Stimulated activated CD4-positive, alpha-beta T cell treated with anti-CD3 and anti-CD28 coated beads, Interleukin-4, amount 100 ng/mL, for 48 hours (primary cell): ENCODE data around the gene GRIK1.

ENCODE experiments used
- DNase-seq, 2 donors: peaks; one replicate each; pipeline ENCODE4 v3.0.0-alpha.2; 2020; ENCODE audit warnings: low read depth in 2 of 2

The GRIK1 gene

GRCh38 chr21:29909571-29909970 lies 30.2 kb downstream of the GRIK1 start:
- no peak for DNase-seq

DNA sequence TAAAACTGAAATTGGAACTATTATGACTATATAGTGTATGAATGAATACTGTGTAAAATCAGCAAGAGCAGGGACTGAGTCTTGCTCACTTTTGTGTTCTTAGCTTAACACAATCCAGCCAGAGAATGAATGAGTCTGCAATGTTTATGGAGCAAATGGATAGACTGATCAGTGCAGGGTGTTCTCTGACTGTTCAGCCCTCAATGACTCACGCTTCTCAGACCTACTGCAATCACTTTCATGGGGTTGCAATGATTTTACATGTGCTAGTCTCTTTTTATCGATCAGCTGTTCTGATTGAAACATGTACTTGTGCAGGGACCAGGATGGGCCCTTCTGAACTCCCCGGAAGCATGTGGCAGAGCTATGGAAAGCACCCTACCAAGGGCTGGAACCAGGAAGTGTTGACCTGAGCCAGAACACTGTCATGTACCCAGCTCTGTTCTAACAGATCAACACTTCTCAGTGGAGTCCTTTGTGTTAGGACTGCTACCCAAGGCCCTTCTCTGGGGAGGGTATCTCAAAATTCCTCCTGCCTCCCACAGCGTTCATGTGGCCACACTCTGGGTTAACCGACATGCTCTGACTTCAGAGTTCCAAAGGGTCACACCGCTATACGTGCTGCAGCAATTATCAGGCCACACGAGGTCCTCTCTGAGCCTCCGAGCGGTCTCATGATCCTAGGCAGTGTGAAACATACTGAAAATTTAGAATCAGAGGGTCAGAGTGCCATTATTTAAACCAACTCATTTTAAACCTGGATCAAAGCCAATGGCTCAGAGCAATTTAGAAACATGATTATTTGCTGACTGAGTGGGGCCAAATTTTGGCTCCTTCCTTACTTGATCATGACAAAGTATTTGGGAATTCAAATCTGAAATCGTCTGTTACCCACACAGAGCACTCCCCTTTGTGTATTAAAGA lies 35.2 kb downstream of the GRIK1 start:
- DNase-seq: no peak

DNA sequence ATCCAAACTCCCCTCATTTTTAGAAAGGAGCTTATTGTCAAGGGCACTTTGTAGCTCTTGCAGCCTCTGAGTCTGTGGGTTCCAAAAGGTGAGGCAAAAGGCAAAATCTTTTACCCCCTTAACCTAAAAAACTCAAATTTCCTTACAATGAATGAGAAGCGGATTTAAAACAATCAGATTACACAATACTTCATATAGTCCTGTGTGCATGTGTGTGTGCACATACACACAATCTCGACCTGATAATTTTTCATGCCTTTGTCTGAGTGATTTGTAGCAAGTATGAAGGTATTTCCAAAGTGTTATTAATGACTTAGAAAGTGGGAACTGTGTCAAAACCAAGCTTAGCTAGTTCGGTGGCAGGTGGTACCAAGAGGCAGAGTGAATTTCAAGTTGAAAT lies 42.9 kb downstream of the GRIK1 start:
- DNase-seq: no peak

DNA sequence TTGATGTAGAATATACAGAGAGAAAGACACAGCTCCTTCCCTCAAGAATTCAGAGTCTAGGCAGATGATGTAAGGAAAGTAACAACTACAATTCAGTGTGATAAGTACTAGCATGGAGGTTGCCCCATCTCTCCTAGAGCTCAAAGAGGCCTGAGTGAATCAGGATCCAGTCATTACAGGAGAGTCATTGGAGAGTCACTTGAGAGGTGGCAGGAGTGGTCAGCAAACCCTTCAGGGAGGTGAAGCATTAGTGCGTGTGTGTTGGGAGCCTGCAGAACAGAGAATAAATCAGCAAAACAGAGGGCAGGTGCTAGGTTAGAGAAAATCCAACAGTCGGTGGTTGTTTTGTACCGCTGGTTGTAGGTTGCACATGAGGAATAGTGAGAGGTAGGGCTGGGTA lies 46.1 kb downstream of the GRIK1 start:
- DNase-seq: no peak

DNA sequence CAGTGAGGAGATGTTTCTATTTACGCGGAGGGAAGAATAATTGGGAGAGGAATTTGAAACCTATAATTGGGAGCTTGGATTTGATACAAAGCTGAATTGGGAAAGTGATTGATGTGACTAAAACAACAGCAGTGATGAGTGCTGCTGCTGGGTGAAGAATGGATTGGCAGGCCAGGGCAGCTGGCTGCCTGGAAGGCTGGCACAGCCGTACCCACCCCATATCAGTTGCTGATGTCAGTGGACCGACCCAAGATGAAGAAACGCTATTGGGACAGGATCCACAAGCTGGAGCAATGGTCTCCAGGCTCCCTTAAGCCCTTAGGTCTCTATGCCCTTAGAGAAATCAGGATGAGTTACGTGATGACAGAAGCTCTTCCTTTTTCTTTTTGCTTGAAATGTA lies 47.4 kb downstream of the GRIK1 start:
- no peak for DNase-seq

- DNase-seq: no peak
Observed at GRCh38 chr21:29888437-29888836, 51.4 kb downstream of the GRIK1 start.

GRCh38 chr21:29887313-29888009 lies 52.3 kb downstream of the GRIK1 start:
- no peak for DNase-seq

GRCh38 chr21:29885491-29885890 lies 54.3 kb downstream of the GRIK1 start:
- DNase-seq: no peak

GRCh38 chr21:29875873-29876272 lies 63.9 kb downstream of the GRIK1 start:
- no peak for DNase-seq

GRCh38 chr21:29875036-29875716 lies 64.6 kb downstream of the GRIK1 start:
- no peak for DNase-seq

GRCh38 chr21:29873908-29874307 lies 65.9 kb downstream of the GRIK1 start:
- DNase-seq: no peak

DNA sequence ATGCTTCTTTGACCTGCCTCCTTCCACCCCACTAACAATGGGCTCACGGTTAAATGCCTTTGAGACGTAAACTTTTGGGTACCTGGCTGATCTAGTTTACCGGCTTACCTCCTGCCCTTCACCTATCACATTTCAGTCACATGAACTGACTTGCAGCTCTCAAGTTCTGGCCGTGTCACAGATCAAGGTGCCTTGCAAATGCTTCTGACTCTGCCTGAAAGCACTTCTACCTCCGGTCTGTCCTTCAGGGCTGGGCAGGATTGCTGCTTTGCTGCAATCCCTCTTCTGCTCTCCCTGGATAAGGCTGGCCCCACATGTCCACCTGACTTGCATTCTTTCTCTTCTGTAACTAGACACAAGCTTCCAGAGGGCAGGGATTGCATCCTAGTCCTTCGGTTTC lies 69.0 kb downstream of the GRIK1 start:
- no peak for DNase-seq

DNA sequence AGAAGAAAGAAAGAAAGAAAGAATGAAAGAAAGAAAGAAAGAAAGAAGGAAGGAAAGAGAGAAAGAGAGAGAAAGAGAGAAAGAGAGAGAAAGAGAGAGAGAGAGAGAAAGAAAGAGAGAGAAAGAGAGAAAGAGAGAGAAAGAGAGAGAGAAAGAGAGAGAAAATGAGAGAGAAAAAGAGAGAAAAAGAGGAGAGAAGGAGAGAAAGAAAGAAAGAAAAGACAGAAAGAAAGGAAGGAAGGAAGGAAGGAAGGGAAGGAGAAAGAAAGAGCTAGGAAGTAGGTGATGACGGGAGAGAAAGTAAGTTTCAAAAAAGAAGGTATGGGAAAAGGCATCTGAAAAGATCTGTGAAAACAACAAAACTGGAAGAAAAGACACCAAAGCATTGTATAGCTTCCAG lies 72.0 kb downstream of the GRIK1 start:
- no peak for DNase-seq

DNA sequence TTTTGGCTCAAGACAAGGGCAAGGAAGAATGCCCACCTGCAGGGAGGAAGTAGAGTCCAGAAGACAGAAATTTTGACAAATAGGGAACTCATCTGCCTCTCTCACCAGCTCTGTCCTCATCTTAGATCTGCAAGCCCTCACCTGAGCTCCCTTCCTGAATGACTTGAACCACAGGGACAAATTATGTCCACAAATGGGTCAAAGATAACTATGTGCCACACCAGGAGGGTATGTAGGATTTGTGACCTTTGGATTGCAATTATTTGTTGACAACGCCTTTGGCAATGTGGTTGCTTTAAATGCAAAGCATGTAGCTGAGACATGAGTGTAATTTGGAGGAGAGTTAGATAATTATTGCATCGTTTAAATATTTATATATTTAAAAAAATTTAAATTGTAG lies 79.5 kb downstream of the GRIK1 start:
- DNase-seq: no peak

DNA sequence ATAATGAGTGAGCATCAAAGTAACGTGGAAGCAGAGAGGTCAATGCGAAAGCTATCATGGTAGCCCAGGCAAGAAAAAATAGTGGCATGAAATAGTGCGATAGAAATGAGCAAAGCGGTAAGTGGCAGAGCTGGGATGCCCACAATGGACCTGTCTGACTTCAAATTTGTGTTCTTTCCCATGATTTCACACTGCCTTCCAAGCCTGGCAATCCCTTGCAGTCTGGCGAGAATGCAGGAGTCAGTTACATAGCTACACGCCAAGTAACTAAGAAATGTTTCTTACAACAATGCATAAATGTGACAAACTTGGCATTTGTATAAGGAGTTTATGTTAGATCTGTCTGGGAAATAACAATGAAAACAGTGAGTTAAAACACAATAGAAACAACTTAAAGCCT lies 82.6 kb downstream of the GRIK1 start:
- no peak for DNase-seq

DNA sequence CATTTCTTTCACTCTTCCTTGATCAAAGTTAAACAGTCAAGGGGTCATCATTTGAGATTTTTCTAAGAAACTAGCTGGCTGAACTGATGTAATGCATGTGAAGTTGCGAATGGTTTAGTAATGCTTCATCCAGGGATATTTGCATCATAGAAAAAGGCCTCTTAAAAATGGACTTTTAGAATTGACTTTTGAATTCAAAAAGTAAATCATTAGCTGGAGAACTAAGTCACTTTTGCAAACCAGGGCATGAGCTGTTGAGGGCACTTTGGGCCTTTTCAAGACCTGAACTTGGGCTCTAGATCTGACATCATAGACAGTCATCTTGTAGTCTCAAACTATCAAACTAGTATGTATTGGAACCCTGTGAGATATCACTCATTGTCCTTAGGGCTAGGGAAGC lies 85.0 kb downstream of the GRIK1 start:
- DNase-seq: no peak

DNA sequence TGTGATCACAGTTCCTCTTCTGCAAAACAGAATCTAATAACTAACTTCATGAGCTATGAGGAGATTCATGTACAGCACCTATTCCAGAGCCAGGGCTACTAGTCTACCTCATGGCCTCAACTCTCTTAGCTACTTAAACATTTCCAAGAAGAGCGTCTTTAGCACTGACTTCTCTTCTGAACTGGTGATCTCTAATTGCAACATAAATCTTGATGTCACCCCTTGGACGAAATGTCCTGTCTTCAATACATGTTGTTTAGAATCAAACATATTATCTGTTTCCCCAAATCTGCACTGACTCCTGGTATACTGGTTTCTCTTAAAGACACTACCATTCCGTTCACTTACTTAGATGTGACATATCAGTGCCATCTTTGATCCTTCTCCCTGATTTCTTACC lies 88.2 kb downstream of the GRIK1 start:
- DNase-seq: no peak

- peak; percentile 20 to 24 for DNase-seq
Observed at GRCh38 chr21:29849735-29850176, 90.0 kb downstream of the GRIK1 start.

- no peak for DNase-seq
Observed at GRCh38 chr21:29843804-29844203, 96.0 kb downstream of the GRIK1 start.

- DNase-seq: no peak
Observed at GRCh38 chr21:29834617-29835016, 105.2 kb downstream of the GRIK1 start.

GRCh38 chr21:29832217-29832616 lies 107.6 kb downstream of the GRIK1 start:
- no peak for DNase-seq

- no peak for DNase-seq
Observed at GRCh38 chr21:29829564-29830275, 110.1 kb downstream of the GRIK1 start.
